Measurements from ENCODE around the gene CACNA1C. TPM values are rescaled to one million over a fixed set of nuclear protein-coding genes. Genes with fewer than 3 reads are reported as not detected.

The CACNA1C gene
- total RNA-seq, 5 donors from 2014 or later (not counting 1 experiment from before 2014, with no cell fraction given) = 0.10 to 0.26 (median 0.16) TPM

DNA sequence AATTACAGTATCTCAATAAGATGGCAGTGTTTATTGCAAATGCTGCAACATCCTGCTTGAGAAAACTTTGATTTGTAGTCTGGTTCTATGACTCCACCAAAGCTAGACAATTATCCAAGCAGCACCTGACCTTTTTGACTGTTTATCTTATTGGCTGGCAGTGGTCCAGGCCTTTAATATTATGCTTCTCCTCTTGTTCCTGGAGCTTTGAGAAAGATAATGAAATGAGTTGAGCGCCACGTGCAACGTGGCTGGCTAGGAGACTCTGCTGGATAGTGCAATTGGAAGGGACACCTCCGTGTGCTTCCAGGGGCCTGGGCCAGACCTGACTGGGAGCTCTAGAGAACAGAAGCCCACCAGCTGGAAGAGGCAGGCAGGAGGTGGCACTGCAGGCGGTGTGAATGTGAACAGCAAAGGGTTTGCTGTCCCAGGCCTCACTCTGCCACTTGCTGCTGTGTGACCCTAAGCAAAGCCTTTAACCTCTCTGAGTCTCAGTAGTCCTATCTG lies 349.3 kb downstream of the CACNA1C start:
- ATAC-seq (replicated peaks in 1 of 4) (no peak), DNase-seq (no peak)
- peaks cover 0 to 14% of the 10 kb centered on the region in 2 experiments for H3K27me3 ChIP-seq (replicated peaks in 1 of 2; ENCODE audit: control insufficient read depth in 2 of 2, extremely low read depth in 1 of 2, insufficient read depth in 2 of 2, low read length in 1 of 2)
- H3K4me3 ChIP-seq (ENCODE audit: control insufficient read depth in 1 of 2, extremely low read depth in 1 of 2, low read length in 1 of 2) = no peak overlapping the region
- no peaks in the 10 kb centered on the region for H3K4me1 Mint-ChIP-seq
- WGBS (ENCODE audit: insufficient coverage) = 87% methylated on average over 5 of the region's 5 CpGs
- ChIA-PET POLR2A (no interaction called here), CTCF (interaction anchor here in 1 of 2 donors (0.5 kb wide), 1 partner anchor 714 kb away, joined by 3 read pairs; no protein-coding TSS in a partner anchor)
- no peaks in the 10 kb centered on the region for H3K9me3 Mint-ChIP-seq
- H3K4me1 ChIP-seq (ENCODE audit: control insufficient read depth in 1 of 2, extremely low read depth in 1 of 2, insufficient read depth in 2 of 2, low read length in 2 of 2) = no peaks in the 10 kb centered on the region
- no peaks in the 10 kb centered on the region for H3K9me3 ChIP-seq
- no peak overlapping the region for H3K27ac ChIP-seq (ENCODE audit: low read length)
- peaks cover 0 to 10% of the 10 kb centered on the region in 2 donors for H3K27me3 Mint-ChIP-seq
- no peak overlapping the region for H3K27ac Mint-ChIP-seq
- H3K36me3 Mint-ChIP-seq = no peaks in the 10 kb centered on the region
- no peak overlapping the region for H3K4me3 Mint-ChIP-seq
- no peaks in the 10 kb centered on the region for H3K36me3 ChIP-seq (ENCODE audit: control insufficient read depth in 2 of 2, extremely low read depth in 1 of 2, insufficient read depth in 1 of 2, low read length in 1 of 2)

- Histone ChIP-seq H3K36me3 (ENCODE audit: control insufficient read depth in 2 of 2, extremely low read depth in 1 of 2, insufficient read depth in 1 of 2, low read length in 1 of 2) (no peaks in the 10 kb centered on the region), H3K27ac (ENCODE audit: low read length) (no peak overlapping the region), H3K9me3 (no peaks in the 10 kb centered on the region), H3K4me3 (ENCODE audit: control insufficient read depth in 1 of 2, extremely low read depth in 1 of 2, low read length in 1 of 2) (no peak overlapping the region), H3K4me1 (ENCODE audit: control insufficient read depth in 1 of 2, extremely low read depth in 1 of 2, insufficient read depth in 2 of 2, low read length in 2 of 2) (no peaks in the 10 kb centered on the region), H3K27me3 (replicated peaks in 1 of 2; ENCODE audit: control insufficient read depth in 2 of 2, extremely low read depth in 1 of 2, insufficient read depth in 2 of 2, low read length in 1 of 2) (peaks cover 0 to 9% of the 10 kb centered on the region in 2 experiments)
- ATAC-seq (replicated peaks in 1 of 4) = no peak
- Mint-ChIP-seq H3K27ac (no peak overlapping the region), H3K4me3 (no peak overlapping the region), H3K27me3 (peaks cover 0 to 10% of the 10 kb centered on the region in 2 donors), H3K4me1 (no peaks in the 10 kb centered on the region), H3K9me3 (no peaks in the 10 kb centered on the region), H3K36me3 (no peaks in the 10 kb centered on the region)
- DNase-seq = peak in 3 of 35 experiments; percentile 2 to 4 (median 4)
- 27% methylated on average over 5 of the region's 14 CpGs for WGBS (ENCODE audit: insufficient coverage)
- CTCF ChIA-PET = no interaction called here
- POLR2A ChIA-PET = interaction anchor here in 1 of 2 donors (0.6 kb wide), 1 partner anchor 23 kb away, joined by 3 read pairs; no protein-coding TSS in a partner anchor
These were observed 350.6 kb downstream of the CACNA1C start for GRCh38 chr12:2403221-2403976.

DNA sequence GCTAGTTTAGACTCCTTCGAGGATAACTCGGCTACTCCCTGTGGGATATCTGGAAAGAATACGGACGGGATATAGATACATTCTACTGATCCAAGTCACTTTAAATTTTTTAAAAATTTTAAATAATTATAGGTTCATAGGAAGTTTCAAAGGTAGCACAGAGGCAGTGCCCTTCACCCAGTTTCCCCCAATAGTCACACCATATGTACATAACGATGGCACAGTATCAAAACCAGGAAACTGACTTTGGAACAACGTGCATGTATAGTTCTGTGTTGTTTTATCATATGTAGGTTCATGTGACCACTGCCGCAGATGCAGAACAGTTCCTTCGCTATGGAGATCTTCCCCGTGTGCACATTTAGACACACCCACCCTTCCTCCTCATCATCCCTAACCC lies 352.3 kb downstream of the CACNA1C start:
- H3K27ac Mint-ChIP-seq = no peak overlapping the region
- Histone ChIP-seq H3K27ac (ENCODE audit: low read length) (no peak overlapping the region), H3K36me3 (ENCODE audit: control insufficient read depth in 2 of 2, extremely low read depth in 1 of 2, insufficient read depth in 1 of 2, low read length in 1 of 2) (no peaks in the 10 kb centered on the region), H3K4me1 (ENCODE audit: control insufficient read depth in 1 of 2, extremely low read depth in 1 of 2, insufficient read depth in 2 of 2, low read length in 2 of 2) (no peaks in the 10 kb centered on the region), H3K9me3 (no peaks in the 10 kb centered on the region), H3K27me3 (replicated peaks in 1 of 2; ENCODE audit: control insufficient read depth in 2 of 2, extremely low read depth in 1 of 2, insufficient read depth in 2 of 2, low read length in 1 of 2) (peaks cover 0 to 9% of the 10 kb centered on the region in 2 experiments), H3K4me3 (ENCODE audit: control insufficient read depth in 1 of 2, extremely low read depth in 1 of 2, low read length in 1 of 2) (no peak overlapping the region)
- ChIA-PET POLR2A (no interaction called here), CTCF (no interaction called here)
- no peaks in the 10 kb centered on the region for H3K36me3 Mint-ChIP-seq
- H3K27me3 Mint-ChIP-seq = peaks cover 0 to 5% of the 10 kb centered on the region in 2 donors
- no peak overlapping the region for H3K4me3 Mint-ChIP-seq
- ATAC-seq (replicated peaks in 1 of 4) = no peak
- H3K9me3 Mint-ChIP-seq = no peaks in the 10 kb centered on the region
- no peaks in the 10 kb centered on the region for H3K4me1 Mint-ChIP-seq
- no CpG with 5 or more reads among the region's 9 CpGs for WGBS (ENCODE audit: insufficient coverage)
- no peak for DNase-seq

- no peaks in the 10 kb centered on the region for H3K36me3 Mint-ChIP-seq
- no peak overlapping the region for H3K4me3 ChIP-seq (ENCODE audit: control insufficient read depth in 1 of 2, extremely low read depth in 1 of 2, low read length in 1 of 2)
- 72% methylated on average over 2 of the region's 10 CpGs for WGBS (ENCODE audit: insufficient coverage)
These were observed 354.1 kb downstream of the CACNA1C start for GRCh38 chr12:2406903-2407302.

DNA sequence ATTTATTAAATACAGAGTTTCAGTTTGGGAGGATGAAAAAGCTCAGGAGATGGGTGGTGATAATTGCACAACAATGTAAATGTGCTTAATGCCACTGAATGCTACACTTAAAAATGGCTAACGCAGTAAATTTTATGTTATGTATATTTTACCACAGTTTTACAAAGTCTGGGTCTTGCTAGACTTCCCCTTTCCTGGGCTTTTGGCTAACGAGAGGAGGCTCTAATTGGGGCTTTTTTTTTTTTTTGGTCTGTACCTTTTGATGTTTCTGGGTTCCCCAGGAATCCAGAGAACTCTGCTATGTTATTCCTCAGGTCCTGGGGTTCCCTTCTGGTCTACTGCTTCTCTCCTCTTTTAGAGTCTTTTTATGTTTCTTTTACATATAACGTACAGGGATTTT lies 355.5 kb downstream of the CACNA1C start:
- H3K4me3 ChIP-seq (ENCODE audit: control insufficient read depth in 1 of 2, extremely low read depth in 1 of 2, low read length in 1 of 2) = no peak overlapping the region
- no peaks in the 10 kb centered on the region for H3K4me1 ChIP-seq (ENCODE audit: control insufficient read depth in 1 of 2, extremely low read depth in 1 of 2, insufficient read depth in 2 of 2, low read length in 2 of 2)
- no peaks in the 10 kb centered on the region for H3K9me3 ChIP-seq
- Mint-ChIP-seq H3K4me1 (no peaks in the 10 kb centered on the region), H3K4me3 (no peak overlapping the region), H3K27me3 (peaks cover 0 to 2% of the 10 kb centered on the region in 2 donors), H3K9me3 (no peaks in the 10 kb centered on the region), H3K27ac (no peak overlapping the region), H3K36me3 (no peaks in the 10 kb centered on the region)
- POLR2A ChIA-PET = no interaction called here
- no peak overlapping the region for H3K27ac ChIP-seq (ENCODE audit: low read length)
- no CpG with 5 or more reads among the region's 3 CpGs for WGBS (ENCODE audit: insufficient coverage)
- DNase-seq (no peak), ATAC-seq (replicated peaks in 1 of 4) (no peak)
- CTCF ChIA-PET = no interaction called here
- H3K36me3 ChIP-seq (ENCODE audit: control insufficient read depth in 2 of 2, extremely low read depth in 1 of 2, insufficient read depth in 1 of 2, low read length in 1 of 2) = no peaks in the 10 kb centered on the region
- H3K27me3 ChIP-seq (replicated peaks in 1 of 2; ENCODE audit: control insufficient read depth in 2 of 2, extremely low read depth in 1 of 2, insufficient read depth in 2 of 2, low read length in 1 of 2) = peaks cover 0 to 13% of the 10 kb centered on the region in 2 experiments

More at GRCh38 chr12:2406903-2407302, 354.1 kb downstream of the CACNA1C start:
- Histone ChIP-seq H3K9me3 (no peaks in the 10 kb centered on the region), H3K27me3 (replicated peaks in 1 of 2; ENCODE audit: control insufficient read depth in 2 of 2, extremely low read depth in 1 of 2, insufficient read depth in 2 of 2, low read length in 1 of 2) (peaks cover 0 to 11% of the 10 kb centered on the region in 2 experiments), H3K36me3 (ENCODE audit: control insufficient read depth in 2 of 2, extremely low read depth in 1 of 2, insufficient read depth in 1 of 2, low read length in 1 of 2) (no peaks in the 10 kb centered on the region), H3K27ac (ENCODE audit: low read length) (no peak overlapping the region), H3K4me1 (ENCODE audit: control insufficient read depth in 1 of 2, extremely low read depth in 1 of 2, insufficient read depth in 2 of 2, low read length in 2 of 2) (no peaks in the 10 kb centered on the region)
- POLR2A ChIA-PET = no interaction called here
- no peaks in the 10 kb centered on the region for H3K4me1 Mint-ChIP-seq
- DNase-seq (no peak), ATAC-seq (replicated peaks in 1 of 4) (no peak)
- CTCF ChIA-PET = no interaction called here
- no peak overlapping the region for H3K4me3 Mint-ChIP-seq
- no peaks in the 10 kb centered on the region for H3K9me3 Mint-ChIP-seq
- H3K27me3 Mint-ChIP-seq = peaks cover 0 to 2% of the 10 kb centered on the region in 2 donors
- no peak overlapping the region for H3K27ac Mint-ChIP-seq

GRCh38 chr12:2409656-2410265 lies 357.0 kb downstream of the CACNA1C start:
- Histone ChIP-seq H3K27me3 (replicated peaks in 1 of 2; ENCODE audit: control insufficient read depth in 2 of 2, extremely low read depth in 1 of 2, insufficient read depth in 2 of 2, low read length in 1 of 2) (peaks cover 0 to 12% of the 10 kb centered on the region in 2 experiments), H3K4me1 (ENCODE audit: control insufficient read depth in 1 of 2, extremely low read depth in 1 of 2, insufficient read depth in 2 of 2, low read length in 2 of 2) (no peaks in the 10 kb centered on the region), H3K9me3 (no peaks in the 10 kb centered on the region), H3K4me3 (ENCODE audit: control insufficient read depth in 1 of 2, extremely low read depth in 1 of 2, low read length in 1 of 2) (no peak overlapping the region), H3K36me3 (ENCODE audit: control insufficient read depth in 2 of 2, extremely low read depth in 1 of 2, insufficient read depth in 1 of 2, low read length in 1 of 2) (no peaks in the 10 kb centered on the region), H3K27ac (ENCODE audit: low read length) (no peak overlapping the region)
- ChIA-PET POLR2A (no interaction called here), CTCF (no interaction called here)
- no peaks in the 10 kb centered on the region for H3K27me3 Mint-ChIP-seq
- H3K4me1 Mint-ChIP-seq = no peaks in the 10 kb centered on the region
- WGBS (ENCODE audit: insufficient coverage) = 91% methylated on average over 13 of the region's 21 CpGs
- no peaks in the 10 kb centered on the region for H3K36me3 Mint-ChIP-seq
- DNase-seq (no peak), ATAC-seq (replicated peaks in 1 of 4) (no peak)
- no peak overlapping the region for H3K27ac Mint-ChIP-seq
- H3K9me3 Mint-ChIP-seq = no peaks in the 10 kb centered on the region
- H3K4me3 Mint-ChIP-seq = no peak overlapping the region

Data from T-cell (primary cell).